ENCODE results near the gene TSPY1. TPM values are rescaled to one million over a fixed set of nuclear protein-coding genes. Genes with fewer than 3 reads are reported as not detected.
"Not testable (repeated sequence)": the region's sequence is repeated elsewhere in the genome, so short reads cannot be mapped to it uniquely, and the experiment has no call there.

TSPY1 gene, protein sequence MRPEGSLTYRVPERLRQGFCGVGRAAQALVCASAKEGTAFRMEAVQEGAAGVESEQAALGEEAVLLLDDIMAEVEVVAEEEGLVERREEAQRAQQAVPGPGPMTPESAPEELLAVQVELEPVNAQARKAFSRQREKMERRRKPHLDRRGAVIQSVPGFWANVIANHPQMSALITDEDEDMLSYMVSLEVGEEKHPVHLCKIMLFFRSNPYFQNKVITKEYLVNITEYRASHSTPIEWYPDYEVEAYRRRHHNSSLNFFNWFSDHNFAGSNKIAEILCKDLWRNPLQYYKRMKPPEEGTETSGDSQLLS
- not detected in 2 replicates for total RNA-seq (2013; cell fraction: nucleolus; rRNA removed)
- not detected in 2 replicates for total RNA-seq (2014; rRNA removed)
- not detected in 2 replicates for total RNA-seq (2014; rRNA removed; fragmentation: Illumina TruSeq; extraction: Trizol)
- not detected in 2 replicates for total RNA-seq (2021)
- polyA plus RNA-seq (2011; ENCODE audit: low read depth), result not detected
- not detected in 2 replicates for polyA plus RNA-seq (2011; rRNA removed)
- not detected in 2 replicates for polyA plus RNA-seq (2011; cell fraction: cytosol; rRNA removed)
- not detected in 2 replicates for polyA plus RNA-seq (2011; cell fraction: nucleus; rRNA removed)
- not detected in 2 replicates for polyA plus RNA-seq (2012)
- polyA plus RNA-seq (2014; fragmentation: Illumina TruSeq; extraction: Trizol), result not detected in 2 replicates
- not detected for polyA plus RNA-seq (2014; fragmentation: Nextera tagmentation; extraction: Ambion mirVana)
- polyA plus RNA-seq (2014; rRNA removed), result not detected in 2 replicates
- polyA plus RNA-seq (2016; fragmentation: Nextera tagmentation; extraction: Ambion mirVana), result not detected
- polyA minus RNA-seq (2011; rRNA and poly(A)+ RNA removed), result not detected in 2 replicates
- polyA minus RNA-seq (2011; cell fraction: cytosol; rRNA and poly(A)+ RNA removed), result not detected in 2 replicates
- not detected in 2 replicates for polyA minus RNA-seq (2011; cell fraction: nucleus; rRNA and poly(A)+ RNA removed)
- Bru-seq, nascent RNA, result not detected
- BruChase-seq, experiment 1, labeled RNA remaining after a 6-hour chase, result not detected
- BruChase-seq, experiment 2, labeled RNA remaining after a 2-hour chase, result not detected
- long read RNA-seq, experiment 1, result 0 reads
- long read RNA-seq, experiment 2, result 0 reads

- ATAC-seq; H3K9me3 ChIP-seq (replicated peaks; ENCODE audit: control insufficient read depth, insufficient read depth, low read length); H3K27me3 ChIP-seq (replicated peaks in 1 of 2; ENCODE audit: control insufficient read depth in 2 of 2, insufficient read depth in 2 of 2, low read length in 1 of 2); BruUV-seq (replicated peaks); H3K79me2 ChIP-seq (ENCODE audit: control insufficient read depth, insufficient read depth, low read length); SMC1A ChIA-PET (ENCODE audit: uncharacterized antibody, unreplicated experiment); CTCF ChIA-PET; in situ Hi-C loops (cut with MboI); H3K4me2 ChIP-seq (ENCODE audit: control insufficient read depth, insufficient read depth); H4K20me1 ChIP-seq (ENCODE audit: control insufficient read depth, insufficient read depth); FAIRE-seq; H3K36me3 ChIP-seq (ENCODE audit: control insufficient read depth in 2 of 2, insufficient read depth in 2 of 2, low read length in 1 of 2); H3K4me1 ChIP-seq (ENCODE audit: control insufficient read depth, insufficient read depth, low read length); H3K27ac ChIP-seq (ENCODE audit: control insufficient read depth, insufficient read depth); H3K4me3 ChIP-seq; DNase-seq (ENCODE audit: low read depth, low spot score); intact Hi-C loops (cut with micrococcal nuclease; ENCODE audit: unreplicated experiment); POLR2A ChIA-PET; H2AFZ ChIP-seq (ENCODE audit: control insufficient read depth, low read depth, low read length); RAD21 ChIA-PET (ENCODE audit: unreplicated experiment); H3K9ac ChIP-seq (ENCODE audit: control insufficient read depth, insufficient read depth, low read length): not testable (repeated sequence)
- WGBS (ENCODE audit: insufficient coverage, insufficient replicate concordance, low lambda C conversion rate, missing lambda C conversion rate), result no CpG with 5 or more reads among the region's 25 CpGs
Observed at GRCh38 chrY:9466655-9467054, at the start of gene TSPY1. Gene TSPY1 (plus strand): TSS chrY:9466955. CDS start chrY:9467001, 46 bp downstream.

- FAIRE-seq; H2AFZ ChIP-seq (ENCODE audit: control insufficient read depth, low read depth, low read length); intact Hi-C loops (cut with micrococcal nuclease; ENCODE audit: unreplicated experiment); H3K36me3 ChIP-seq (ENCODE audit: control insufficient read depth in 2 of 2, insufficient read depth in 2 of 2, low read length in 1 of 2); DNase-seq (ENCODE audit: low read depth, low spot score); POLR2A ChIA-PET; SMC1A ChIA-PET (ENCODE audit: uncharacterized antibody, unreplicated experiment); RAD21 ChIA-PET (ENCODE audit: unreplicated experiment); BruUV-seq (replicated peaks); H3K27me3 ChIP-seq (replicated peaks in 1 of 2; ENCODE audit: control insufficient read depth in 2 of 2, insufficient read depth in 2 of 2, low read length in 1 of 2); in situ Hi-C loops (cut with MboI); H3K9me3 ChIP-seq (replicated peaks; ENCODE audit: control insufficient read depth, insufficient read depth, low read length); H4K20me1 ChIP-seq (ENCODE audit: control insufficient read depth, insufficient read depth); H3K4me2 ChIP-seq (ENCODE audit: control insufficient read depth, insufficient read depth); CTCF ChIA-PET; H3K79me2 ChIP-seq (ENCODE audit: control insufficient read depth, insufficient read depth, low read length); H3K27ac ChIP-seq (ENCODE audit: control insufficient read depth, insufficient read depth); ATAC-seq; H3K9ac ChIP-seq (ENCODE audit: control insufficient read depth, insufficient read depth, low read length); H3K4me3 ChIP-seq; H3K4me1 ChIP-seq (ENCODE audit: control insufficient read depth, insufficient read depth, low read length): not testable (repeated sequence)
- no CpG with 5 or more reads among the region's 26 CpGs for WGBS (ENCODE audit: insufficient coverage, insufficient replicate concordance, low lambda C conversion rate, missing lambda C conversion rate)
Observed at GRCh38 chrY:9486967-9487366, 20.2 kb downstream of the TSPY1 start, which contains the start of gene TSPY9. Gene TSPY9 (plus strand): TSS chrY:9487267. CDS start chrY:9487313, 46 bp downstream.

DNA sequence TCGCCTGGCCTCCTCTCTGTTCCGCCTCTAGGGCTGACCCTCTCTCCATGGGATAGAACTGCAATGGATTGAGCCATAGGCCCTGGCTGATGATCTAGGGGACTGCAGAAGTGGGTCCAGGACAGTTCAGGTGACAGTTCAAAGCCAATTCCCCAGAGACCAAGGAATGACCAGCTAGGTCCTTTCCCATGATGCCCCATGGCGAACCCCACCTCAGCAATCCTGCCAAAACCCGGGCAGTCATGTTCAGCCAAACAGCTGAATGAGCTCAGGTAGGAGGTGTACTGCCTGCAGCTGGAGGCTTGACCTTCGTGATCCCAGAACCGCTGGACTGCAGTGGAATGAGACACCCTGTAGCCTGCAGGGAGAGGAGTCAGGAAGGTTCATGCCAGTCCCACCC lies 37.6 kb downstream of the TSPY1 start:
- no CpG with 5 or more reads among the region's 6 CpGs for WGBS (ENCODE audit: insufficient coverage, insufficient replicate concordance, low lambda C conversion rate, missing lambda C conversion rate)
- POLR2A ChIA-PET; RAD21 ChIA-PET (ENCODE audit: unreplicated experiment); H3K4me3 ChIP-seq; SMC1A ChIA-PET (ENCODE audit: uncharacterized antibody, unreplicated experiment); ATAC-seq; H3K4me2 ChIP-seq (ENCODE audit: control insufficient read depth, insufficient read depth); FAIRE-seq; in situ Hi-C loops (cut with MboI); H3K9me3 ChIP-seq (replicated peaks; ENCODE audit: control insufficient read depth, insufficient read depth, low read length); H4K20me1 ChIP-seq (ENCODE audit: control insufficient read depth, insufficient read depth); H3K27me3 ChIP-seq (replicated peaks in 1 of 2; ENCODE audit: control insufficient read depth in 2 of 2, insufficient read depth in 2 of 2, low read length in 1 of 2); H3K79me2 ChIP-seq (ENCODE audit: control insufficient read depth, insufficient read depth, low read length); H3K36me3 ChIP-seq (ENCODE audit: control insufficient read depth in 2 of 2, insufficient read depth in 2 of 2, low read length in 1 of 2); H3K4me1 ChIP-seq (ENCODE audit: control insufficient read depth, insufficient read depth, low read length); CTCF ChIA-PET; H3K27ac ChIP-seq (ENCODE audit: control insufficient read depth, insufficient read depth); H3K9ac ChIP-seq (ENCODE audit: control insufficient read depth, insufficient read depth, low read length); BruUV-seq (replicated peaks); H2AFZ ChIP-seq (ENCODE audit: control insufficient read depth, low read depth, low read length); DNase-seq (ENCODE audit: low read depth, low spot score); intact Hi-C loops (cut with micrococcal nuclease; ENCODE audit: unreplicated experiment): not testable (repeated sequence)
